ENCODE measurements around the gene ANKRD6.

ANKRD6 gene

DNA sequence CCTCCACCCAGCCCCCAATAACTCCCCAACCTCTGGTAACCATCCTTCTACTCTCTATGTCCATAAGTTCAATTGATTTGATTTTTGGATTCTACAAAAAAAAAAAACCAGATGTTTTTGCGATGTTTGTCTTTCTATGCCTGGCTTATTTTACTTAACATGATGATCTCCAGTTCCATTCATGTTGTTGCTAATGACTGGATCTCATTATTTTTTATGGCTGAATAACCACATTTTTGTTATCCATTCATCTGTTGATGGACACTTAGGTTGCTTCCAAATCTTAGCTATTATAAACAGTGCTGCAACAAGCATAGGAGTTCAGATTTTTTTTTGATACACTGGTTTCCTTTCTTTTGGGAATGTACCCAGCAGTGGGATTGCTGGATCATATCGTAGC, 106.8 kb downstream of the ANKRD6 start:
- DNase-seq (ENCODE audit: low read depth, low spot score) = no peak
- no peak overlapping the region for H3K4me3 ChIP-seq (ENCODE audit: low read length)

DNA sequence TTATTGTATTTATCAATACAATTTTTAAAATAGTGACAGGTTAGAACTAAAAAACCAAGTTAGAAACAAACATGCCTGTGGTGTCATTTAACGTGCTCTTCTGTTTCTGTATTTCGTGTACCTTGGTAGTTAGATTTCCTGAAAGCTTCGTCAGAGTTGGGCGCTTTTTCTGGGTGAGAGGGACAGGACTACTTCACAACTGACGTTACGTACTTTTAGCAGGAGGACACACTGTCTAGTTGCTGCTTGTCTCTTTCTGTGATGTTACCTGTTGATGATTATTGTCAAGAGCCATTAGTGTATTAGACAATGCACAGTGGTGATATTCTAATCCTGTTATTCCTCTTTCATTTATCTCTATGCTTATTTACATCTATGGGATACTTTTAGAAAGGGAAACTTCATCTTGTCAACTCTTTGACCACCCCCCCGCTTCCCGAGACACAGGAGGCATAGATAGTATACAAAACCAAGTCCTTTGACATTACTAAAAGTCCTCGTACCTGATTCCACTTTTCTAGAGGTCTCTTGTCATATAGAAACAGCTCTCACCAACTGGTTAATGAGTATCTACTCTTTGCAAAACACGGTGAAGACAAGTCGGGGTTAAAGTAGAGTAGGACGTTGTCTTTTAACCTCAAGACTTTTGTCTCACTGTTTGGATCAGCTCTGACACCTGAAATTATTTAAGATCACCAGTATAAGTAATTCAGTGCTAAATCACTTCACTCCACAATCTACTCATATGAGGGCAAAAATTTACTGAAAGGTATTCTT, 109.3 kb downstream of the ANKRD6 start:
- no peak overlapping the region for H3K4me3 ChIP-seq (ENCODE audit: low read length)
- no peak for DNase-seq (ENCODE audit: low read depth, low spot score)

DNA sequence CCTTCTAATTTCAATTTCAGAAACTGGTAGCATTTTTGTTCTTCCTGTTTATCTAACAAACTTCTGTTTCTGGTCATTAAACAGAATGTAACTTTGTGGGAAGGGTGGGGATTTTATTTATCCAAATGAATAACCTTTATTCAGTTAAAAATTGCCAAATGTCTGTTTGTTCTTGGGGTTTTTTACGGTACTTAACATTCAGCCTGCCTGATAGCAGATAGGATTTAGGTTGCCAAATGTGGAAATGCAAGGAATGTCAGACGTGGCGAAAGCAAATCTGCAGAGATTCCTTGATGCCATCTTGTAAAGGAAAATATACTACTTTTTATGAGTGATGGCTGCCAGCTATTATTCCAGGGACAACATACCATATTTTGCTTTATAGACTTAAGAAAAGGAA, 109.9 kb downstream of the ANKRD6 start:
- no peak for DNase-seq (ENCODE audit: low read depth, low spot score)
- H3K4me3 ChIP-seq (ENCODE audit: low read length) = no peak overlapping the region

DNA sequence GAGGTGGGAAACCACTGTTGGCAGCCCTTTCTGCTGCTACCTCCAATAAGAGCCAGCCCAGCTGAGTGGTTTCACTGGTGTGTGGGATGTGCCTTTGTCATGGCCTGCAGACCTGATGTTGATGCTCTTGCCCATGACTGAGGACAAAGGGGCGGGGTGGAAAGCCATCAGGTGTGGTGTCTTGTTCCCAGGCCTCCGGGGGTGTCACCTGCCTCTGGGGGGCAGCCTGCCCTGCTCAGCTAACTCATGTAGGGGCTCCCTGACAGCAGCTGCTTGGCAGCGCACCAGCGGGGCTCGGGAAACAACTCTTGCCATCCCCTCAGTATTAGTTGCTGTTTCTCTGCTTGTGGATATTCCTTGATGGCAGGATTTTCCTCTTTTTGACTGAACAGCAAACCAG, 114.3 kb downstream of the ANKRD6 start:
- no peak for DNase-seq (ENCODE audit: low read depth, low spot score)

DNA sequence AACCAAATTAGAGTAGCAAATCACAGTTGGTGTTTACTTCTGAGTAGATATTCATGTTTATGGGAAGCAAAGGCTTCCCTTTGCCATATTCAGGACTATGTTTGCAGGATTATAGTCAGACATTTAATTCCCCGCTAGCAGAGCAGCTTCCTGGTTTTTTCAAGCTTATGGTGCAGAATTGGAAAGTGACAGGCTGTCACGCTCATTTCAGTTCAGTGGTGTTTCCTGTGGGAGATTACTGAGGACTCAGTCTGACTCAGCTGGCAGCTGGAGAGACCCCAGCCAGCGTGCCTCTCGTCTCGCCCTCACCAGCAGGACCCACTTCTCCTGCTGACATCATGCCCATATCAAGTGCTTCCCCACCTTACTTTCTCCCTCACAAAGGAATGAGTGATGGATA, 120.5 kb downstream of the ANKRD6 start:
- no peak overlapping the region for H3K4me3 ChIP-seq (ENCODE audit: low read length)
- no peak for DNase-seq (ENCODE audit: low read depth, low spot score)

More for the DNA sequence above, 114.3 kb downstream of the ANKRD6 start:
- H3K4me3 ChIP-seq (ENCODE audit: low read length) = no peak overlapping the region

DNA sequence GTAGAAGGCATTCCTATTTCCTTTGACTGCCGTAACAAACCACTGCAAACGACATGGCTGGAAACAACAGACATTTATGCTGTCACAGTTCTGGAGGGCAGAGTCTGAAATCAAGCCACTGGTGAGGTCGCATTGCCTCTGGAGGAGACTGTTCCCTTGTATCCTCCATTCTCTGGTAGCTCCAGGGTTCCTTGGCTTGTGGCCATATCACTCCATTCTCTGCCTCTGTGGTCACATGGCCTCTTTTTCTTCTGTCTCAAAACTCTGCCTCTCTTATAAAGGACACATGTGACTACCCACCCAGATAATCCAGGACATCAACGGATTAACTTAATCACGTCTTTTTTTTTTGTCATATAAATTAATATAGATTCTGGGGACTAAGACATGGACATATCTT, 121.2 kb downstream of the ANKRD6 start:
- no peak overlapping the region for H3K4me3 ChIP-seq (ENCODE audit: low read length)
- DNase-seq (ENCODE audit: low read depth, low spot score) = no peak

DNA sequence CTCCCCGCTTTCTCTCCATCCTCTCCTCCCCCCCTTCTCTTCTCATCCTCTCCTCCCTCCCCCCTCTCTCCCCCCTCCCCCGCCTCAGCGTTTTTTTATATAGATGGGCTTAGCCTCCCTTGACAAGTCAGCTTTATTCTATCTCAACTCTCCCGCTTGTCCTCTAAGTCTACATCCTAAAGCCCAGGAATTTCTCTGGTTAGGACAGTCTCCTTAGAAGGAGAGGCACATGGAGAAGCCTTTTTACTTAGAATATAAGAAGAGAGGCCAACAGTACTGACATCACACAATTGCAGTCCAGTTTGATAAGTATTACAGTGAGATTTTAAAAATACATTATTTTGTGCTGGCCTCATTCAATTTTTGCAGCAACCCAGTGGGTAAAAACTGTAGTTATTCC, 122.1 kb downstream of the ANKRD6 start:
- no peak overlapping the region for H3K4me3 ChIP-seq (ENCODE audit: low read length)
- DNase-seq (ENCODE audit: low read depth, low spot score) = no peak

DNA sequence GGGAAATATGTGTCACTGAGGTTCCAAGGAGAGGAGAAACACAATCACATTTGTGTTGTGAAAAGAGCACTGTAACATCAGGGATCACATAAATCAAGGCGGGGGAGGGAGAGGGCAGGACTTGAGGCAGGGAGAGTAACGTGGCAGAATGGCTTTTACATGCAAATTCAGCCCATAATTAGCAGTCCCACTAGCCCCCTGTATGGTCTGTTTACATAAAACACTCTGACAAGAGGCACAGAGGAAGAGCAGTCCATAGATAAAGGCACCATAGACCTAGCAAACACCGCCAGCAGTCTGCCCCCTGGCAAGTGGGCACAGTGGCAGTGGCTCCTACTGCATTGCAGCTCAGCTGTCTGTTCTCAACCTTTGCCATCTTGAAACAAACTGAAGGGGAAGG, 122.9 kb downstream of the ANKRD6 start:
- no peak overlapping the region for H3K4me3 ChIP-seq (ENCODE audit: low read length)
- DNase-seq (ENCODE audit: low read depth, low spot score) = no peak

DNA sequence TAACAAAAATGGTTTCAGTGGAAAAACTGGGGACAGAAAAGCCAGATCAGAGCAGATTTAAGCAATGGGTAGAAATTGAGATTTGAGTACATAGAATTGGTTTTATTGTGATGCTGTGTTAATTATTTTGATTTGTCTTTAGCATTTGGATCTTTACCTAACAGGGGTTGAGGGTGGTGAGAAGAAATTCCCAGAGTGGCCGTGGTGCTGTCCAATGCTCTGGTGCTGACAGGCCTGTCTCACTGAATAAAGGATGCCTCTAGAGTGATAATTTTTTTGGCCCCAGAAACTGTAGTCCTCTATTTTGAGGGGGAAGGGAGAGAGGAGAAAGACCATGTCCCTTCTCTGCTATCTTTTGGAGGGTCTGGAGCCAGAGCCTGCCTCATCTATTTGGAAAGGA, 126.5 kb downstream of the ANKRD6 start:
- DNase-seq (ENCODE audit: low read depth, low spot score) = no peak
- H3K4me3 ChIP-seq (ENCODE audit: low read length) = no peak overlapping the region

DNA sequence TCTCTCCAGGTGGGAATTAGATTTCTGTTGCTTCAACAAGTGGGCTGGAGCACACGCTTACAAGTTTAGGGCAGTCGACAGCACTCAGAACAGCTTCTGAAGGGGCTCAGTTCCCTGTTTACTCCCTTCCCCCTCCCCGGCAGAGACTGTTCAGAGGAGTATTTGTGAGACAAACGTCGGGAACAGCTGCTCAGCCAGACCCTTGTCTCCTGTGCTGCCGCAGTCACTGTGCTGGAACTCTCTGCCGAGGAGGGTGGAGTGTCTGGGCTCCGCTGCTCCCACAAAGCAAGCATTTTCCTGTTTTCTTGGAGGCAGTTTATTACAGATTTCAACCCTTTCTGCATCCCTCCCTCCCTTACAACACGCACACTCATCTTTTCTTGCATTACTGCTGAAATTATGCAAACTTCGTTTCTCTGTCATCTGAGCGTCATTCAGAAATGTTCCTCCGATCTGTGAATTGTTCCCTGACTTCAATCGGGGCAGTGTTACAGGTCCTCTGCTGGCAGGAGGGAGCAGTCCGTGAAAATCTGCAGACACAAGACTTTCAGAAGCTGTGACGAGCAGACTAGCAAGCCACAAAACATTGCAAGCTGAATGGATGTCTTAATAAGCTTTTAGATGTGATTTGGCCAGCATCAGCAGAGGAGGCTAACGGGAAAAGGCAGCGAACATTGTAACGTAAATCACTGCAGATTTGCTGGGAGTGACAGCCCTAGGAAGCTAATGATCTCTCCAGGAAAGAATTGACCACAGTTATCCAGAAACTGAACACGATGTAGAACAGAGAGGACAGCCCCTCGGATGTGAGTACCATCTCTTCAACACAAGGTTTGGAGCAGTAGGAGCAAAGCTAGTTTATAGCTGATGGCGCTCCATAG, 129.4 kb downstream of the ANKRD6 start:
- no peak overlapping the region for H3K4me3 ChIP-seq (ENCODE audit: low read length)
- no peak for DNase-seq (ENCODE audit: low read depth, low spot score)

DNA sequence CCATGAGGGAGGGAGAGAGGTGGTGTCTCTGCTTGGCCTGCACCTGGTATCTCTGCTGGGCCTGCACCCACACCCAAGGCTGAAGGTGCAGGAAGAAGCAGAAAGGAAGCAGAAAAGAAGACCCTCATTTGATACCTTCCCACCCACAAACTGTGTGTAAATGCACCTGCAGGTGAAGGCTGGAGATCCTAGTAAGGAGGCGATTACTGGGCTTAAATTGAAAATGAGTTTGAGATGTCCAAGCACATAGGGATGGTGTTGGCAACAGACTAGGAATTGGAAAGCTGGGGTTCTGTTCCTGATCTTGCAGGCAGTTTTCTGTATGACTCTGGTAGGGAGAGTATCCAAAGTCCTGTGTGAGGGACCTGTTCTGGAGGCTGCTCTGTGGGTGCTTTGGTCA, 130.9 kb downstream of the ANKRD6 start:
- H3K4me3 ChIP-seq (ENCODE audit: low read length) = no peak overlapping the region
- DNase-seq (ENCODE audit: low read depth, low spot score) = no peak

DNA sequence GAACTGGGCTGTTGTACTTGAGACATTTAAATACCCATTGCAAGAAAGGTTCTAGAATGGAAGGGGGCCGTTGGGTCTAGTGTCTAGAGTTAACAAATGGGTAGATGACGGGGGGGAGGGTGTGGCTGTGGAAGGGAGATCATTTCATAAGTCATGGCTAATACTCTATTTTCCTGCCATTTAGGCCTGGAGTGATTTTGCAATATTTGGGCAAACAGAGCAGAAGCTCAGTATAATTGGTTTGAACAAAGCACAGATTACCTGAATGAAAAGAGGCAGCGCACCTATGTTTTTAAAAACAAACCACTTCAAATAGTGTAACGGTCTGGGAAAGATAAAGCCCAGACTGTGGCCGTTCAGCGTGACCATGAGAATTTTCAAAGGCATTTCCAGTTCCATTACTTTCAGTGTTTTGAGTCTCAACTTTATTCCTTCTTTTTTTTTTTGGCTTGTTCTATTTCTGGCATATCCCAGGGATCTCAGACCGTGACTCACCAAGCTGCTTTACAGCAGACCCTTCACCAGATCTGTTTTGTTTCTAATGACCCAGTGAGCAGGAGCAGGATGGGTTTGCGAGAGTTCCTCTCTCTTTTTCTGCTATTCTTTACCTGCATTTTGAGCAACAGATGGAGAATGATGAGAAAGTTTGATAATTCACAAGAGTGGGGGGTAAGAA, 131.9 kb downstream of the ANKRD6 start:
- no peak for DNase-seq (ENCODE audit: low read depth, low spot score)
- H3K4me3 ChIP-seq (ENCODE audit: low read length) = no peak overlapping the region

DNA sequence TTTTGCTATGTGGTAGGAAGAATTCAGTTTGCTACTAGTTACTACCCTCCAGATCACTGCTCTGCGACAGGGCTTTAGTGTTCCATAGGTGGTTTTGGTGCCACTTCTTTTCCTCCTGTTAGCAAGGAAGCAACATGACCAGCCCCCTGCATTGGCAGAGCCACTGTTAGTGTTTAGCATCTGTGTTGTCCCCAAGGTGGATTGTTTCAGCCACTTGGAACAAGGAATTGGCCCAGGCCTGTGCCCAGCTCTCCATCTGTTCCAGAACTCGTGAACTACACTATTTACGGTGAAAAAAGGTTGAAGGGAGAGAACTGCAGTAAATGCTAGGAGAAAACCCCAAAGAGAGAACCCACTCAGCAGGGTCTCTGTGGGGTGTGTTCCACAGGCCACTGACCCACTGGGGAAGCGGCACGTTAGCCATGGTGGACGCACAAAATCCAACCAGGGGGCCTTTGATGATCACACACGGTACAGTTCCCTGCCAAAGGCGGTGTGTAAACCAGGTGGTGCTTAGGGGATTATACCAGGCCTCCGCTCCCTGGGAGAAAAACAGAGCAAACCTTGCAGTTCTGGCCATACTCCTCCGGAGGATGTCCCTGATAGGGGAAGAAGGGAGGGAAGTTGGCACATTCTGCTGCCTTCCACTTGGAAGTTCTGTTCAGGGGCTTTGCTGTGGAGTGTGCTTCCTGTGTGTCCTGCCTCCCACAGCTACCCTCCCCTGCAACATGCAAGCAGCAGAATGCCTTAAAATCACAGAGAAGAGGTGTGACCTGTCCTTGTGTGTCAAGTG, 133.3 kb downstream of the ANKRD6 start:
- H3K4me3 ChIP-seq (ENCODE audit: low read length) = no peak overlapping the region
- DNase-seq (ENCODE audit: low read depth, low spot score) = no peak

DNA sequence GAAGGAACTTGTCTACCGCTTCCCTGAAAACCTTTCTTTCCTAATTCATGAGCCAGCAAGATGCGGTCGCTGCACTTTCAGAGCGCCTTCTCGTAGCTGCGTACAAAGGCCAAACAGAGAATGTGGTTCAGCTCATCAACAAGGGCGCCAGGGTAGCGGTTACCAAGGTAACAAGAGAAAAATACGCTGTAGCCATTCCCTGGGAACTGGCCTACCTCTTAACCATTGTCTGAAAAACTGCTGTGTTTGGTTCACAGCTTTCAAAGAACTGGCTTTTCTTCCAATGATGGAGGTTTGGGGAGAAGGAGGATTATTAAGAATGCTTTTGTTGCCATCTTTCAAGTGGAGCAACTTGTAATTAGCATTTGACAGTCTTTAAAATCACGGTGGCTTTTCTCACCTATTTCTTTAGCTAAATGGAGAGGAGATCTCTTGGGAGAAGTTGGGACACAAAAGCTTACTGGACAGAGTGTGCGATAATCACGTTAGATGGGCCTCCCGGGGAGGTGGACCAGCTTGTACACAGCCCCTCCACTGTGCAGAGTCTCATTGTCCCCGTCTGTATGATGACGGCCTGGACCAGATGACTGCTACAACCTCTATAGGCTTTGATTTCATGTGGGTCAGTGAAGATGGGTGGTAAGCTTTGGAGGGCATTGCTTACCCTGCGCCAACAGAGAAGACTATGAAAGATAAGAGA, 134.1 kb downstream of the ANKRD6 start:
- no peak for DNase-seq (ENCODE audit: low read depth, low spot score)
- no peak overlapping the region for H3K4me3 ChIP-seq (ENCODE audit: low read length)

DNA sequence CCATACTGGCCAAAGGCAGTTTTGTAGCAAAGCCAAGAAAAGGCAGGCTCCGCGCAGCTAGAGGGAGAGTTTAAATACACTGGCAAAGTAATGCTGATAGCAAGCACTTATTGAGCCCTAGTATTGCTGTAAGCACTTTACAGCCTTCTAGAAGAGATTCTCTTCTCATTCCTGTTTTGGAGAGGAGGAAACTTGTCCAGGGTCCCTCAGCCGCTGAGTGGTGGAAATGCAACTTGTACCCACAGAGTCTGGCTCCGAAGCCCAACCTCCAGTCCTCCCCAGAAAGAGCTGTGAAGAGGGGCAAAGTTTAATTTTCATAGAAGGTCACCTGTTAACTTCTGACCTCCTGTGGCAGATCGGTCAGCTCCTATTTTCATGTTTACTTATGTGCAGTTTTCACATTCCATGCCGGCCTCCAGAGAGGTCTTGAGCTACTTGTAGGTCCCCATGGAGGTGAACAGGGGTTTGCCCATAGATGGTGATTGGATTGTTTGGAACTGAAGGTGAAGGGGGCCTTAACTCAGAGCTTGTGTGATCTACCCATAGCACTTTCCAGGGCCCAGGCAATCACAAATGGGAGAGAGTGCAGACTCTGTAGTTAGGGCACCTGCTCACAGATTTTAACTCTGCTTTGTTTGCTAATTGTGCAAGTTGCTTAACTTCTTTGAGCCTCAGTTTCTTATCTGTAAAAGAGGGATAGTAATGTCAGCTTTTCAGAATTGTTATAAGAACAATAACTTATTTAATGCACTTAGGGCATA, 134.9 kb downstream of the ANKRD6 start:
- DNase-seq (ENCODE audit: low read depth, low spot score) = no peak
- H3K4me3 ChIP-seq (ENCODE audit: low read length) = no peak overlapping the region

DNA sequence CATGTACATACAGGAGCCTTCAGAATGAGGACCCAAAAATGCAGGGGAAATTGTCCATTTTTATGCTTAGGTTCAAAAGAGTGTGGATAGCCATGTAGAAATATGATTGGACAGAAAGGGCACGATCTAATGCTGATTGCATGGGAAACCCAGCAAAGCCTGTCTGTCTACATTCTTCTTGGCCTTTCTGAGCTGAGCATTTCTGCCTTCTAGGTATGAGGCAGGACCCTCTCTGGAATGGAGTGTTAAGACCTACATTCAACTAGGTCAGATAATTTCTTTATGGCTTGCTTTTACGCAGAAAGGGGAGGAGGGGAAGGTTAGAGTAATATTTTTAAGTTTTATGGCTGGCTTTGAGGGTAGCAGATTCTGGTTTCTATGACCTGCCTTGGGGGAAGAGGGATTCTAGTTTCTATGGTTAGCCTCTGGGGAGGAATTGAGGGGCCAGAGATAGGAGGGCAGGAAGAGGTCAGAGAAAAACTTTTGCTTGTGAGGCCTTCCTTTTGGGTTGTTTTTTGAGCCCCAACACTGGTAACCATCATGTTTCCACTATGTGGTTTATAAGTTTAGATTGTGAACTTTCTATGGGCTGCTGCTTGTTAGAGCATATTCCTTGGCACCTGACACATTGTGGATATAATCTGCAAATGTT, 142.1 kb downstream of the ANKRD6 start:
- DNase-seq (ENCODE audit: low read depth, low spot score) = no peak
- H3K4me3 ChIP-seq (ENCODE audit: low read length) = no peak overlapping the region

DNA sequence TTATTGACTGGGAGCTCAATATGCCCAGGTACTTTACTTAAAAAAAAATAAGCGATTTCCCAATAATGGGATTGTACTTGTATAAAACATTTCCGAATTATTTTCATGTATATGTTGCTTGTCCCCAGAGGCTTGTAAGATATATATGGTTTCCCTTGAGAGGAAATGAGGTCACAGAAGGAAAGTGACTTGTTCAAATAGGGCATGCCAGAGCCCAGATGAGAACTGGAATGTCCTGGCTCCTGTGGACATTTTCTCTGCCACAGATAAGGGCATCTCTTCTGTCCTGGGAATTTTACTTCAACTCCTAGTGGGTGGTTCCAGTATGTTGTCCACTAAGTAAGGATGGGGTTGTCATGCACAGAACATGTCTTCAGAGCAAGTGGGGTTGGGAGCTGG, 142.6 kb downstream of the ANKRD6 start:
- H3K4me3 ChIP-seq (ENCODE audit: low read length) = no peak overlapping the region

More for the DNA sequence above, 142.6 kb downstream of the ANKRD6 start:
- DNase-seq (ENCODE audit: low read depth, low spot score) = no peak

All from Jurkat, Clone E6-1 (cell line).